Testis (tissue), 3 donors: Measurements from ENCODE around the gene ARHGAP40. TPM values are rescaled to one million over a fixed set of nuclear protein-coding genes. Genes with fewer than 3 reads are reported as not detected.

Experiments used
- DNase-seq: peaks from one replicate; pipeline ENCODE4 v3.0.0-alpha.2; 2019
- H3K27ac ChIP-seq, 2 donors: fragments of 200-600 bp; sonication (generic); one replicate each; pipeline ENCODE4 v1.5.1; 2019
- H3K27me3 ChIP-seq: fragments of 200-600 bp; sonication (generic); one replicate; pipeline ENCODE4 v1.5.1; 2019
- H3K36me3 ChIP-seq: fragments of 200-600 bp; sonication (generic); one replicate; pipeline ENCODE4 v1.5.1; 2017; ENCODE audit warnings: low read depth; ENCODE audit errors: missing control alignments
- H3K4me1 ChIP-seq: fragments of 200-600 bp; sonication (generic); one replicate; pipeline ENCODE4 v1.5.1; 2019
- H3K4me3 ChIP-seq, 2 donors: fragments of 200-600 bp; sonication (generic); one replicate each; pipeline ENCODE4 v1.5.1; 2017 to 2019
- H3K9me3 ChIP-seq: fragments of 200-600 bp; sonication (generic); one replicate; pipeline ENCODE4 v1.5.1; 2017
- POLR2A ChIP-seq: fragments of 450-650 bp; IDR thresholded peaks from one replicate; pipeline ENCODE4 v1.6.1; 2017; ENCODE audit warnings: antibody characterized with exemption, mild to moderate bottlenecking, moderate library complexity
- WGBS, 2 donors: methylation state at CpG; one replicate each; pipeline ENCODE4 v1.1.5; 2018; 5-methylcytosine and 5-hydroxymethylcytosine counted together
- intact Hi-C: fragments of 100-400 bp; cut with DNase I; formaldehyde crosslinking; loops from one replicate; pipeline ENCODE4 v1.15.1; 2023; ENCODE audit warnings: low total_unique reads
- polyA plus RNA-seq: library from polyadenylated mRNA; stranded (reverse); fragments of 350-450 nt; fragmentation: Illumina TruSeq; extraction: RNeasy Lipid Tissue Mini Kit (QIAGEN cat#74804); gene quantifications from one replicate; pipeline ENCODE4 v1.2.3, GENCODE V29; 2014; ENCODE audit warnings: low read depth, low replicate concordance; ENCODE audit not compliant: insufficient read depth
- total RNA-seq, 2 donors: library from RNA; depleted of rRNA; stranded (reverse); fragments of >200 nt; gene quantifications; one replicate each; pipeline ENCODE4 v1.2.3, GENCODE V29; 2016
- TF ChIP-seq, protein P1 (sequence below), 3 experiments: fragments of 450-650 bp in 2 of 3; fragments of 200-600 bp in 1 of 3; sonication (generic) in 1 of 3; IDR thresholded peaks; one replicate each; pipeline ENCODE4 v1.5.1; 2016 to 2019; ENCODE audit warnings: antibody characterized with exemption in 3 of 3, mild to moderate bottlenecking in 2 of 3, moderate library complexity in 1 of 3

ARHGAP40 gene
- total and polyA plus RNA-seq, 3 donors from 2014 or later, result 1.5 to 3.2 (median 1.5) TPM

DNA sequence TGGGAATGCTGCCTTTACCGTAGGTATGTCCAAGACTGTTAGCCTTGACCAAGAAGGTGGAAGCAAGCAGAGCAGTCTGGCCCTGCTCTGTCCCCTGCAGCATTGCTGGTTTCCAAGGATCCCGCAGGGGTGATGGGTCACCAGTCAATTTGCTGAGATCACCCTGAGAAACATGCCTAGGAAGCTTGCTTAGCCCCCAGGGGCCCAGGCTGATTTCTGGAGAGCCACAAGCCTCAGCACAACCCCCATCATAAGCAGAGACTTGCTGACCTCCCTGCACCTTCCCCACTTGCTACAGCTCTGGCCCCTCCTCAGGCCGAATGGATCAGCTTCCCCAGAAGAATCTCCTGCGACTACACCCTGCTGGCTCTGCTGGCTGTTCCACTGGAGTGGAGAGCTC is 21.5 kb downstream of the ARHGAP40 start:
- Histone ChIP-seq H3K4me3 (no peak overlapping the region), H3K9me3 (no peaks in the 10 kb centered on the region), H3K27me3 (no peaks in the 10 kb centered on the region), H3K4me1 (no peaks in the 10 kb centered on the region), H3K36me3 (no peaks in the 10 kb centered on the region), H3K27ac (no peak overlapping the region)
- intact Hi-C loops, result no loop called here
- 66 to 76% methylated on average over 2 to 4 of the region's 4 CpGs for WGBS, 2 donors
- no peak for DNase-seq
- no peak for TF ChIP-seq POLR2A

DNA sequence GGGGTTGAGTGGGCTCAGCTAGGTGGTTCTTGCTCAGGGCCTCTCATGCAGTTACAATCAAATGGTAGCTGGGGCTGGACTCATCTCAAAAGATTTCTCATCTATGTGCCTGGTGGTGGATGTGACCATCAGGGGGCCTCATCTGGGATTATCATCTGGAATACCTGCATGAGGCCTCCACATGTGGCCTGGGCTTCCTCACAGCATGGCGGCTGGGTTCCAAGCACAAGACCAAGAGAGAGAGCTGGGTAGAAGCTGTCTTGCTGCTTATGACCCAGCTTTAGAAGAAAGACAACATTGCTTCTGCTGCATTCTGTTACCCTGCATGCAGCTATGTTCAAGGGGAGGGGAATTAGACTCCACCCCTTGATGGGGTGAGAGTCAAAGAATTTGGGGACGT is 22.5 kb downstream of the ARHGAP40 start:
- no peak for TF ChIP-seq POLR2A
- TF ChIP-seq, protein P1, sequence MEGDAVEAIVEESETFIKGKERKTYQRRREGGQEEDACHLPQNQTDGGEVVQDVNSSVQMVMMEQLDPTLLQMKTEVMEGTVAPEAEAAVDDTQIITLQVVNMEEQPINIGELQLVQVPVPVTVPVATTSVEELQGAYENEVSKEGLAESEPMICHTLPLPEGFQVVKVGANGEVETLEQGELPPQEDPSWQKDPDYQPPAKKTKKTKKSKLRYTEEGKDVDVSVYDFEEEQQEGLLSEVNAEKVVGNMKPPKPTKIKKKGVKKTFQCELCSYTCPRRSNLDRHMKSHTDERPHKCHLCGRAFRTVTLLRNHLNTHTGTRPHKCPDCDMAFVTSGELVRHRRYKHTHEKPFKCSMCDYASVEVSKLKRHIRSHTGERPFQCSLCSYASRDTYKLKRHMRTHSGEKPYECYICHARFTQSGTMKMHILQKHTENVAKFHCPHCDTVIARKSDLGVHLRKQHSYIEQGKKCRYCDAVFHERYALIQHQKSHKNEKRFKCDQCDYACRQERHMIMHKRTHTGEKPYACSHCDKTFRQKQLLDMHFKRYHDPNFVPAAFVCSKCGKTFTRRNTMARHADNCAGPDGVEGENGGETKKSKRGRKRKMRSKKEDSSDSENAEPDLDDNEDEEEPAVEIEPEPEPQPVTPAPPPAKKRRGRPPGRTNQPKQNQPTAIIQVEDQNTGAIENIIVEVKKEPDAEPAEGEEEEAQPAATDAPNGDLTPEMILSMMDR (IDR thresholded peaks at IDR 0.05), result no peak
- 78 to 92% methylated on average over 2 of the region's 2 CpGs for WGBS, 2 donors

DNA sequence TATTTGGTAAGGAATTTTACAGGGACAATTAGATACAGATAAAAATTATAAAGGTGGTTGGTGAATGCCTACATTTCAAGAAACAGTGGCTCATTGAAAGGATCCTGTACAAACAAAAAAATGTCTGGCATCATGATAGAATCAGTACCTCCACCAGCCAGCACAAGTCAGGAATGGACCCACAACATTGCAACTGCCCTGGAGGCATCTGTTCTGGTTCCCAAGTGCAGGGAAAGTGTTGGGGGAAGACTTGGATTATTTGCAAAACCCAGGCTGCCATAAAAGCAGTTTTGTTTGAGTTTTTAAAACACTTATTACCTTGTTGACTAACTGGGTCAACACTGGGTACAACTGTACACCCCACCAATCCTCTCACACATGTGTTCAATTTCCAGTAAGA is 24.3 kb downstream of the ARHGAP40 start:
- H3K9me3 ChIP-seq, result no peaks in the 10 kb centered on the region
- H3K36me3 ChIP-seq, result no peaks in the 10 kb centered on the region
- DNase-seq, result no peak
- no peak overlapping the region for H3K4me3 ChIP-seq
- H3K27ac ChIP-seq, result no peak overlapping the region
- TF ChIP-seq, protein P1 (IDR thresholded peaks at IDR 0.05), result no peak
- no peak for TF ChIP-seq POLR2A
- no peaks in the 10 kb centered on the region for H3K4me1 ChIP-seq
- no peaks in the 10 kb centered on the region for H3K27me3 ChIP-seq
- intact Hi-C loops, result no loop called here

More for the DNA sequence above, 22.5 kb downstream of the ARHGAP40 start:
- no peak for DNase-seq
- Histone ChIP-seq H3K27me3 (no peaks in the 10 kb centered on the region), H3K4me1 (no peaks in the 10 kb centered on the region), H3K36me3 (no peaks in the 10 kb centered on the region), H3K27ac (no peak overlapping the region), H3K9me3 (no peaks in the 10 kb centered on the region), H3K4me3 (no peak overlapping the region)
- intact Hi-C loops, result no loop called here

DNA sequence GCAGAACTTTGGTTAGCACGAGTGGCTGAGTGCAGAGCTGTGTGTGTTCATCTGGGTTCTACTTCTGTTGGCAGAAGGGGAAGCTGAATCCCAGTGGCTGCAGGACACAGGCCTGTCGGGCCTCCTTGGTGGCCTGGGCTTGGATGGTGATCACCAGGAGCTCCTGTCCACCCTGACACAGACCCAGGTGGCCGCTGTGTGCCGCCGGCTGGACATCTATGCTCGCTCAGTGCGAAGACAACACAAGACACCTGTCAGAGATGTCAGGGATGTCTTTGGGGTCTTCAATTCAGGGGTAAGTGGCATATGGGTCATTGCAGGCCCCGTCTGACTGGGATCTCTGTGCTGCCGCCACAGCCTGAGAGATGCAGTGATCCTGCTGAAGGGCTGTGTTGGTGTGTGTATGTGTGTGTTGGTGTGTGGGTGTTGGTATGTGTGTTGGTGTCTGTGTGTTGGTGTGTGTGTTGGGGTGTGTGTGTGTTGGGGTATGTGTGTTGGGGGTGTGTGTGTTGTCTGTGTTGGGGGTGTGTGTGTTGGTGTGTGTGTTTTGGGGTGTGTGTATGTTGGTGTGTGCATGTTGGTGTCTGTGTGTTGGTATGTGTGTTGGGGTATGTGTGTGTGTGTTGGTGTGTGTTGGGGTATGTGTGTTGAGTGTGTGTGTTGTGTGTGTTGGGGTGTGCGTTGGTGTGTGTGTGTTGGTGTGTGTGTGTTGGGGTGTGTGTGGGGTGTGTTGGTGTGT is 25.5 kb downstream of the ARHGAP40 start:
- Histone ChIP-seq H3K9me3 (no peaks in the 10 kb centered on the region), H3K27me3 (no peaks in the 10 kb centered on the region), H3K36me3 (no peaks in the 10 kb centered on the region), H3K4me3 (no peak overlapping the region), H3K27ac (no peak overlapping the region), H3K4me1 (no peaks in the 10 kb centered on the region)
- TF ChIP-seq POLR2A, result no peak
- TF ChIP-seq, protein P1 (IDR thresholded peaks at IDR 0.05), result no peak
- intact Hi-C loops, result no loop called here
- no peak for DNase-seq
- WGBS, 2 donors, result 79 to 84% methylated on average over 8 to 10 of the region's 10 CpGs

DNA sequence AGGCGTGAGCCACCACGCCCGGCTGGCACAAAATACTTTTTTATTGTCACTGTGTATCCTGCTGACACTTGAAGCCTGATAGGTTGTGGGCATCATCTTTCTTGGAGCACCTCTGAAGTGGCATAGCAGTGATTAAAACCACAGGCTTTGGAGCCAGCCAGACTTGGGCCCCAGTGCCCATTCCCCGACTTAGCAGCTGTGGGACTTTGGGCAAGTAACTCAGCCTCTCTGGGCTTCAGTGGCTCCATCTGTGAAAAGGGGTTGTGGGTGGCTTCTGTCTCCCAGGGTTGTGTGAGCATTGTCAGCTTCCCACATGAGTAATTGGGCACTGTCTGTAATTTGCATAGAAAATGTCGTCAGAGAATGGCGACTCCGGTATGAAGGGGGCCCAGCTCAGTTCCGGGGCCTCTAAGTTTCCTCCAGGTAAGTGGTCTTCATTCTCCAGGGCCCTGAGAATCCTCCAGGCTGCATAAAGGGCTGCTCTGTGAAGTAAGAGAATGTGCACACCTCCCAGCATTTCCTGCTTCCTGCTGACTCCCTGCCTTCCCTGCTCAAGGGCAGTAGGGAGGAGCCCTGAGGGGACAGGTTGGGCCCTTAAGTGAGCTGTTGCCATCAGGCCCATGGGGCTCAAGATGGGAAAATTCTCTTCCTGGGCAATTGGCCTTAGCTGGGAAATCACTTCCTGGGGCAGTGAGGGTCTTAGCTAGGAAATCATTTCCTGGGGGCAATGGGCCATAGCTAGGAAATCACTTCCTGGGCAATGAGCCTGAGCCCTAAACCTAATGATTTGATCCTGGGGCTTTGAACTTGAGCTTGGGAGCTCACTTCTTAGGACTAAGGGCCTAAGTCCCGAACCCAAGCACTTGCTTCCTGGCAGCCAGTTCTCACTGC is 27.2 kb downstream of the ARHGAP40 start:
- 90% methylated on average over 7 to 9 of the region's 9 CpGs for WGBS, 2 donors
- no peaks in the 10 kb centered on the region for H3K36me3 ChIP-seq
- no peak overlapping the region for H3K27ac ChIP-seq
- no peaks in the 10 kb centered on the region for H3K27me3 ChIP-seq
- H3K4me3 ChIP-seq, result no peak overlapping the region
- H3K4me1 ChIP-seq, result no peaks in the 10 kb centered on the region
- H3K9me3 ChIP-seq, result no peaks in the 10 kb centered on the region
- TF ChIP-seq POLR2A, result no peak
- TF ChIP-seq, protein P1 (IDR thresholded peaks at IDR 0.05), result no peak
- intact Hi-C loops, result no loop called here
- no peak for DNase-seq
